Measurements from ENCODE around the gene ANTXR2. TPM values are rescaled to one million over a fixed set of nuclear protein-coding genes. Genes with fewer than 3 reads are reported as not detected.

ANTXR2 gene
- polyA plus RNA-seq, 1 of the 3 experiments (the other 2 are of a cell fraction): 48.8 TPM

GRCh38 chr4:79874197-79874596 lies 198.8 kb downstream of the ANTXR2 start:
- Histone ChIP-seq H3K9me3 (no peaks in the 10 kb centered on the region), H3K79me2 (ENCODE audit: insufficient read depth) (no peaks in the 10 kb centered on the region), H2AFZ (ENCODE audit: low read depth) (no peak overlapping the region), H3K9me2 (0 out of 2 replicates have a peak, but pooled peaks cover 3% of the 10 kb centered on the region), H3K9ac (no peak overlapping the region), H3K36me3 (replicated peaks in 1 of 2; ENCODE audit: control insufficient read depth in 1 of 2, insufficient read depth in 2 of 2, low read length in 1 of 2) (no peaks in the 10 kb centered on the region), H3K4me3 (ENCODE audit: low read depth in 2 of 2, low read length in 1 of 2) (no peak overlapping the region), H4K20me1 (ENCODE audit: insufficient read depth) (no peaks in the 10 kb centered on the region), H3K4me2 (no peak overlapping the region), H3F3A (replicated peaks; ENCODE audit: insufficient read depth) (no peaks in the 10 kb centered on the region), H3K27me3 (ENCODE audit: insufficient read depth) (no peaks in the 10 kb centered on the region), H3K27ac (ENCODE audit: low read depth in 2 of 2, low read length in 1 of 2) (peak overlapping the region in 1 of 2 experiments; percentile 43; a peak in 2 of 4 replicates), H3K4me1 (ENCODE audit: control insufficient read depth in 1 of 2, insufficient read depth in 2 of 2, low read depth in 1 of 2, low read length in 1 of 2) (peaks cover 3 to 4% of the 10 kb centered on the region in 2 experiments; a peak in 2 of 4 replicates)
- peak; percentile 27; the same call in 1 of the 2 replicates for TF ChIP-seq RAD21 (IDR thresholded peaks at IDR 0.05; ENCODE audit: low read length)
- TF ChIP-seq MAX (IDR thresholded peaks at IDR 0.05; ENCODE audit: low read depth): no peak
- TF ChIP-seq CHD2 (IDR thresholded peaks at IDR 0.05; ENCODE audit: low read length, partially characterized antibody): peak; percentile 39
- TF ChIP-seq EZH2phosphoT487 (IDR thresholded peaks at IDR 0.05; ENCODE audit: borderline replicate concordance, low read depth): no peak
- TF ChIP-seq GATA2 (CRISPR knock-in tag; IDR thresholded peaks at IDR 0.05): peak; percentile 85
- no peak for TF ChIP-seq RXRA (IDR thresholded peaks at IDR 0.05; ENCODE audit: borderline replicate concordance, low read depth)
- TF ChIP-seq RCOR1 (IDR thresholded peaks at IDR 0.05; ENCODE audit: low read length): peak; percentile 77; the same call in 1 of the 2 replicates
- TF ChIP-seq FOSL2 (IDR thresholded peaks at IDR 0.05; ENCODE audit: borderline replicate concordance, low read depth): no peak
- TF ChIP-seq USF1 (IDR thresholded peaks at IDR 0.05; ENCODE audit: borderline replicate concordance, low read depth): no peak
- TF ChIP-seq CTCF (IDR thresholded peaks at IDR 0.05): no peak
- 0 out of 2 replicates have a peak, but pooled peaks have one; percentile 24 for TF ChIP-seq MXI1 (IDR thresholded peaks at IDR 0.05; ENCODE audit: low read depth, low read length)
- TF ChIP-seq YY1 (IDR thresholded peaks at IDR 0.05; ENCODE audit: low read depth): no peak
- no peak for TF ChIP-seq REST (IDR thresholded peaks at IDR 0.05; ENCODE audit: low read depth, low read length)
- no peak for TF ChIP-seq SIN3A (IDR thresholded peaks at IDR 0.05; ENCODE audit: borderline replicate concordance, low read depth, low read length)
- no peak for TF ChIP-seq NFIC (IDR thresholded peaks at IDR 0.05; ENCODE audit: borderline replicate concordance)
- TF ChIP-seq TCF12 (IDR thresholded peaks at IDR 0.05): peak; percentile 19; the same call in 1 of the 2 replicates
- peak in 1 of 2 experiments; percentile 88; a peak in 2 of 4 replicates for TF ChIP-seq EP300 (IDR thresholded peaks at IDR 0.05; ENCODE audit: borderline replicate concordance in 1 of 2, low read depth in 1 of 2, low read length in 1 of 2)
- no peak for TF ChIP-seq RFX5 (IDR thresholded peaks at IDR 0.05; ENCODE audit: low read length)
- ChIA-PET CTCF (no interaction called here), POLR2A (no interaction called here)
- DNase-seq: no peak
- WGBS (ENCODE audit: low lambda C conversion rate): 63% methylated on average over 2 of the region's 2 CpGs
